SK-N-SH treated with all-trans-retinoic acid at 6 μM for 48 hours (cell line): ENCODE results near the gene ESPNL.

ENCODE experiments used
- ARNTL ChIP-seq: fragments of 450-650 bp; formaldehyde crosslinking; IDR thresholded peaks from 2 replicates; pipeline ENCODE4 v1.5.0; 2020; ENCODE audit warnings: low read depth, mild to moderate bottlenecking, moderate library complexity, borderline replicate concordance
- CREB5 ChIP-seq: fragments of 250-450 bp; sonication (Bioruptor Pico); IDR thresholded peaks from 2 replicates; pipeline ENCODE4 v1.5.1; 2020; ENCODE audit warnings: low read depth, mild to moderate bottlenecking, moderate library complexity
- GLIS3 ChIP-seq: fragments of 250-450 bp; sonication (Bioruptor Pico); IDR thresholded peaks from 2 replicates; pipeline ENCODE4 v1.5.0; 2020; ENCODE audit warnings: mild to moderate bottlenecking, moderate library complexity
- RARB ChIP-seq: fragments of 250-450 bp; sonication (Bioruptor Pico); IDR thresholded peaks from 2 replicates; pipeline ENCODE4 v1.8.0; 2021; ENCODE audit warnings: mild to moderate bottlenecking, moderate library complexity
- ZFP30 ChIP-seq: fragments of 450-650 bp; formaldehyde crosslinking; IDR thresholded peaks from 2 replicates; pipeline ENCODE4 v1.5.0; 2022; ENCODE audit warnings: mild to moderate bottlenecking, moderate library complexity
- TF ChIP-seq, protein P1 (sequence below): fragments of 250-450 bp; sonication (Bioruptor Pico); IDR thresholded peaks from 2 replicates; pipeline ENCODE4 v1.8.0; 2020; ENCODE audit warnings: mild to moderate bottlenecking, moderate library complexity, borderline replicate concordance

- TF ChIP-seq ZFP30 (CRISPR knock-in tag), result no peak
- TF ChIP-seq GLIS3 (CRISPR knock-in tag), result no peak
- TF ChIP-seq RARB (CRISPR knock-in tag), result no peak
- no peak for TF ChIP-seq ARNTL (CRISPR knock-in tag)
- no peak for TF ChIP-seq CREB5 (CRISPR knock-in tag)
- TF ChIP-seq, protein P1, sequence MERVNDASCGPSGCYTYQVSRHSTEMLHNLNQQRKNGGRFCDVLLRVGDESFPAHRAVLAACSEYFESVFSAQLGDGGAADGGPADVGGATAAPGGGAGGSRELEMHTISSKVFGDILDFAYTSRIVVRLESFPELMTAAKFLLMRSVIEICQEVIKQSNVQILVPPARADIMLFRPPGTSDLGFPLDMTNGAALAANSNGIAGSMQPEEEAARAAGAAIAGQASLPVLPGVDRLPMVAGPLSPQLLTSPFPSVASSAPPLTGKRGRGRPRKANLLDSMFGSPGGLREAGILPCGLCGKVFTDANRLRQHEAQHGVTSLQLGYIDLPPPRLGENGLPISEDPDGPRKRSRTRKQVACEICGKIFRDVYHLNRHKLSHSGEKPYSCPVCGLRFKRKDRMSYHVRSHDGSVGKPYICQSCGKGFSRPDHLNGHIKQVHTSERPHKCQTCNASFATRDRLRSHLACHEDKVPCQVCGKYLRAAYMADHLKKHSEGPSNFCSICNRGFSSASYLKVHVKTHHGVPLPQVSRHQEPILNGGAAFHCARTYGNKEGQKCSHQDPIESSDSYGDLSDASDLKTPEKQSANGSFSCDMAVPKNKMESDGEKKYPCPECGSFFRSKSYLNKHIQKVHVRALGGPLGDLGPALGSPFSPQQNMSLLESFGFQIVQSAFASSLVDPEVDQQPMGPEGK (CRISPR knock-in tag), result no peak
These were observed 61.3 kb downstream of the ESPNL start for GRCh38 chr2:238161291-238162051.
